GM03348 (cell line): Measurements from ENCODE around the gene SLC49A4.

Experiments
- DNase-seq: peaks from one replicate; pipeline ENCODE4 v3.0.0; 2012; ENCODE audit warnings: low spot score

Gene SLC49A4

GRCh38 chr3:122785231-122785630 lies 9.6 kb upstream of the SLC49A4 start:
- DNase-seq = no peak

- peak; percentile 75 for DNase-seq
These were observed 8.8 kb upstream of the SLC49A4 start for GRCh38 chr3:122786066-122786465.

- no peak for DNase-seq
These were observed 7.0 kb upstream of the SLC49A4 start for GRCh38 chr3:122787872-122788271.

- no peak for DNase-seq
These were observed 5.1 kb upstream of the SLC49A4 start for GRCh38 chr3:122789585-122790273.

- peak; percentile 92 for DNase-seq
These were observed 1.1 kb upstream of the SLC49A4 start, which contains the start of gene HSPBAP1 for GRCh38 chr3:122793568-122794416. HSPBAP1 (minus strand) TSS chr3:122793831; CDS start chr3:122793680, 151 bp downstream.

- DNase-seq = no peak
These were observed 438 bp upstream of the SLC49A4 start for GRCh38 chr3:122794483-122794778.

- no peak for DNase-seq
These were observed 866 bp downstream of the SLC49A4 start for GRCh38 chr3:122795674-122796195.

- no peak for DNase-seq
These were observed 2.4 kb downstream of the SLC49A4 start for GRCh38 chr3:122797291-122797690.

- no peak for DNase-seq
These were observed 4.5 kb downstream of the SLC49A4 start for GRCh38 chr3:122799322-122799721.

GRCh38 chr3:122800031-122800430 lies 5.2 kb downstream of the SLC49A4 start:
- DNase-seq = no peak

GRCh38 chr3:122800706-122801237 lies 5.9 kb downstream of the SLC49A4 start:
- no peak for DNase-seq

- DNase-seq = no peak
These were observed 7.5 kb downstream of the SLC49A4 start for GRCh38 chr3:122802323-122802722.

- DNase-seq = no peak
These were observed 9.1 kb downstream of the SLC49A4 start for GRCh38 chr3:122803977-122804376.

GRCh38 chr3:122810734-122811133 lies 15.9 kb downstream of the SLC49A4 start:
- no peak for DNase-seq

GRCh38 chr3:122816587-122816986 lies 21.7 kb downstream of the SLC49A4 start:
- no peak for DNase-seq

GRCh38 chr3:122824465-122825381 lies 29.9 kb downstream of the SLC49A4 start:
- DNase-seq = no peak

- no peak for DNase-seq
These were observed 30.6 kb downstream of the SLC49A4 start for GRCh38 chr3:122825460-122825859.

GRCh38 chr3:122826278-122826677 lies 31.4 kb downstream of the SLC49A4 start:
- DNase-seq = no peak

- no peak for DNase-seq
These were observed 33.4 kb downstream of the SLC49A4 start for GRCh38 chr3:122828281-122828680.

GRCh38 chr3:122835590-122835989 lies 40.7 kb downstream of the SLC49A4 start:
- DNase-seq = no peak

- DNase-seq = no peak
These were observed 48.7 kb downstream of the SLC49A4 start for GRCh38 chr3:122843604-122844003.

GRCh38 chr3:122857019-122857418 lies 62.1 kb downstream of the SLC49A4 start:
- peak; percentile 78 for DNase-seq
